ENCODE results near the gene MLX.

Gene MLX, protein sequence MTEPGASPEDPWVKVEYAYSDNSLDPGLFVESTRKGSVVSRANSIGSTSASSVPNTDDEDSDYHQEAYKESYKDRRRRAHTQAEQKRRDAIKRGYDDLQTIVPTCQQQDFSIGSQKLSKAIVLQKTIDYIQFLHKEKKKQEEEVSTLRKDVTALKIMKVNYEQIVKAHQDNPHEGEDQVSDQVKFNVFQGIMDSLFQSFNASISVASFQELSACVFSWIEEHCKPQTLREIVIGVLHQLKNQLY

DNA sequence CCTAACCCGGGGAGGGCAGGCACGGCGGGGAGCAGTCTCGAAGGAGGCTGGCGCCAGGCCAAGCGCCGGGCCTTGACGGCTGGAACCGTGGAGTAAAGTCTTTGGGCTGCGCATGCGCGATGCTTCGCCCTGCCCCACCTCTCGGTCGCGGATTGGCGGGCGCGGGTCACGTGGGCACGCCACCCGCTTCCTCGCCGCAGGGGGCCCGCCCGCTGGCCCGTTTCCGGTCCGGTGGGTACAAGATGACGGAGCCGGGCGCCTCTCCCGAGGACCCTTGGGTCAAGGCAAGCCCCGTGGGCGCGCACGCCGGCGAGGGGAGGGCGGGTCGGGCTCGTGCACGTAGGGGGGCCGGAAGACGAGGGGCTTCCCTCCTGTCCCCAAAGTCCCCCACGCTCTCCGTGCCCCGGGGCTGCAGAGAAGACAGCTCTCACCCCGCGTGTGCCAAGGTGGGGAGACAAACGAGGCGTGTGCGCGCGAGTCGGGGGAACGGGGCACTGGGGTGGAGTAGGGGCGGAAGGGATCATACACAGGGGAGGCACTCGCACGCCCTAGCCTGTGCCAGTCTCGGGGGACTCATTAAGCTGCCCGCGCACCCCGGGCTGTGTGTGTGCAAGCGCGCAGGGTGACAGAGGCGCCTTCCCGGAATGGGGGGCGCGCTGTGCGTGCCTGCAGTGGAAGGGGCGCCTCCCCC, at the start of gene MLX:
Gene MLX, plus strand, starts transcription at position 218 of the 691 bp plus-strand sequence. Its CDS starts 25 bp downstream, at position 243.
- DNase-seq = peak; percentile 72

DNA sequence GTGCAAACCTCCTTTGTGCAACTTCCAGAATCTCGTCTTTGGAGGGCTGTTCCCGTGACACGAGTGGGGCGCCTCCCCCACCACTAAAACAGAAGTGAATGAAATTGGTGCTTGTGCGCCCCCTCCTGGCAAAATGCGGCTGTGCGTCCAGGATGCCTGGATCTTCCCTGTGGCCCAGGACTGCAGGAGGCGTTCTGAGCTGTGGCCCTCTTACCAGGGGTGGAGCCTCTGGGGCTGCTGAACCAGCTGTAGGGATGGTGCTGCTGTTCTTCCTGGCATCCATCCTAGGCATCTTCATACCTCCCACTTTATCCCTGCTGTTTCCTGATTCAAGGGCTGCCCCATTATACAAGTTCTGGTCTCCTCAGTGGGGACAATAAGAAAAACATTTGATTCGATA, 49.4 kb upstream of the MLX start:
- peak; percentile 29 for DNase-seq

DNA sequence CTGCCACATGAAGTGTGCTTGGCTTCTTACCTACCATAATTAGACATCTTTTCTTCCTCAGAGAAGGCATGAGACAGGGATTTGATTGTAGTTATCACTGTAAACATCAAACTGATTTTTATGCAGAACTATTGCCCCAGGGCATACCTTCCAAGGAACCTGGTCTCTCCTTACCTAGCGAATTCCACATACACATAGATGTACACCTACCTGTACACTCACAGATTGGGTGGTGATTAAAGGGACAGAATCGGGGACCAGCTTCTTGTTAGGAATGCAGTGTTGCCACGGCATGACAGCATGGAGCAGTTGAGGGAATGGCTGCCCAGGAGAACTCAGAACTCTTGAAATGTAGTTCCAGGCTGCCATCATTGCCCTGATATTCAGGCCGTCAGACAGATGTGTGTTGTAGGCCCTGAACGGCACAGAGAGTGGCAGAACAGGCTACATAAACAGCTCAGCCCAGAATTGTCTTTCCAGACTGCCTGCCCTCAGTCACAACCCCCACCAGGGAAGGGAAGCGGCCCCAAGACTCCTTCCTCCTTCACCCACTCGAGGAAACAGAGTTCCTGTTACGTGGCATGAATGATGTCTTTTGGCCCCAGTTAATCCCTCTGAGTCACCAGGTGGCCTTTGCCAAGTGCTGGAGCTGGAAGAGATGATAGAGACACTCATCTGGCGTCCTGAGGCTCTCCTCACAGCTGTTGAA, 48.7 kb upstream of the MLX start:
- no peak for DNase-seq

DNA sequence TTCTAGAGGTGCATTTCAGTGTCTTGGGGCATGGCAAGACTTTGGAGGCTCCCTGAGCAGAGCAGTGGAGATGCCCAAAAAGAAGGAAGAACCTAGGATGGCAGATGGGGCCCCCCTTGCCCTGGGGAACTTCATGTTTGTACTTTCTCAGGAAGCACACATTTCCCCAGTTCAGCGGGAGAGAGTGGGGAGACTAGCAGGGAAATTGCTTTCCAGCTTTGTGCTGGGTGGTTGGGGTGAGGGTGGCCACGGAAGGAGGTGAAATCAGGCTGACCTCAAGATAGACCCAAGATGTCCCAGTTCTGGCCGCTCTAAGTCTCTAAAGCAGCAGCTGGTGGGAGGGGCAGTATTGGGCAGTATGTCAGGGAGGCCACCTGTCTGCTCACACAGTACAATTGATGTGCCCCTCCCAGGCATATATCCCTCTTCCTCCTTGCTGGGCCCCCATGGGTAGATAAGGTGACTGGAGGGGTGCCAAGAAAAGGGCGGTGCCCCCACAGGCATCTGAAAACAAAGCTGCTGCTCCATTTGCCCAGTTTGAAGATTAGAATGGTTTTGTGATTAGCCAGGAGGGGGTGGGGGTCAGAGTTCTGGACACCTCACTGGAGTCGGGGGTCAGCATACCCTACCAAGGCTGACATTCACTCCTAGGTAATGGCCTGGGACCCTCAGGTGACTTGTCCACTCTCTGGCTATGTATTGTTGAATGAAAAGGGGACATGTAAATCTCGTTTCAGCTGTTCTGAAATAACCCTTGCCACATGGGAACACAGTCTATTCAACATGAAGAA, 48.0 kb upstream of the MLX start:
- no peak for DNase-seq

DNA sequence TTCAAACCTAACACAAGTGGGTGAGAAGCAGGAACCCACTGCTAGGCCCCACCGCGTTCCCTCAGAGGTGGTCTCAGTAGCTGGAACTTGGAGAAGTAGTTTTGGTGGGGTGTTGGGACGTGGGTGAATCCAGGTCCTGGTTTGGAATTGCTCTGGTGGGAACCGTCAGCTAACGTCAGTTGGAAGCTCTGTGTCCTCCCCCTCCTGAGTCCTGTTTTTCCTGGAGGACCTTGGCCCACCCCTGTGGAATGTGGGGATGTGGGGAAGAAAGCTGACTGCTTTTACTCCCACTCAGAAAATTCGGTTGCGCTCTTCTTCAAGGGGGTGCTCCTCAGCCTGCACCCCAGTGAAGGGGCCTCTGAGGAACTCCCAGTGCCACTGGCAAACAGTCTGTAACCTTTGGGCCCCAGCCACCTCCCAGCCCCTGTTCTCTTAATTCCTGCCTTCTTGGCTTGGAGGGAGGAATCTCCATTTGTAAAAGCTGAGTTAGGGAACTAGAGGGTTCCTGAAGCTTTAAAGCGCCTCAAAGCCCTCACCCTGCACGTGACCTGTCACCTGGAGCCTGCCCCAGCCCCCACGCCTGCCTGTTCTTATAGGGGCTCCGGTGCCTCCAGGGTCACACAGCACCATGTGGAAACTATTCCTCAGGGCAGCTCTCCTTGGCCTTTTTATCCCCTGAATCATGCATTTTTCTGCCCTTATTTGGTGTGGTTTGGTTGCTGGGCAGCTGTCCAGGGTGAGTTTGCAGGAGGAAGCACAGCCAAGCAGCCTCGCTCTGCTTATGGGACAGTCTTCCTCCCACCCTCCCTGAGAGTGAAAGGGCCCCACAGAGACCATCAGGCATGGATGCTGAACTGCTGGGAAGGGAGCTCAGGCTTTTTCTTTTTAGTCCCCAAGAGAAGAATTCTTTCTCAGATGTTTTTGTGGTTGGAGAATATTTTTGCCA, 47.1 kb upstream of the MLX start:
- no peak for DNase-seq

DNA sequence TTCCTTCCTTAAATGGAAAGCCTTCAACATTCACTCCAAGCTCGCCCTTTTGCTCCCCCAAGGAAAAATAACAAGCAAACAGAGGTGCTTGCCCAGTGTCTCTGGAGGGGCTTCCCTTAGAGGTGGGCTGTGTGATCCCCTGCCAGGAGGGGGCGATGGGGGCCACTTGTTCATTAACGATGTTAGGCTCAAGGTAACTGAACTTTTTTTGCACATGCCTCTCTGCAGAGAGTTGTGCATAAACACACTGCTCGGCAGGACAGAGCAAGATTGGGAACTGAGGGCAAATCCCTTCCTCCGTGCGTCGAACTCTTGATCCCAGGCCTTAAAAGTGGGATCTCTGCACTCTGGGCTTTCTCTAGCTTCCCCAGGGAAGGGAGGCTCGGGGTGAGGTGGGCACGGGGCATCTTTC, 46.4 kb upstream of the MLX start:
- no peak for DNase-seq

DNA sequence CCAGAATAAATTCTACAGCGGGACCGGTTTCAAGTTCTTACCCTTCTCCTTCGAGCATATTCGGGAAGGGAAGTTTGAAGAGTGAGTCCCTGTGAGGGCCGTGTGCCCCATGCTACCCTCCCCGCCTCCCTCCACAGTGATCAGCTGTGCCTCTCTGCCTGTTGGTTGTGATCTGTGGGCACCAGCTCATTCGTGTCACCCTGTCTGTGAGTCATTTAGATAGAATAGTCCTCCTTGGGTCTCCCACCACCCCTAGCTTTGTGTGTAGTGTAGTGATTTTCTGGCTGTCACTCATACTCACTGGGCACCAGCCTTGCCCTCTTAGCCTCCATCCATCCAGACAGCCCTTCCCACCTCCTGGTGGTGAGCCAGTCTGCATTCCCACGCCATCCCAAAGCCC, 45.9 kb upstream of the MLX start:
- DNase-seq = no peak

DNA sequence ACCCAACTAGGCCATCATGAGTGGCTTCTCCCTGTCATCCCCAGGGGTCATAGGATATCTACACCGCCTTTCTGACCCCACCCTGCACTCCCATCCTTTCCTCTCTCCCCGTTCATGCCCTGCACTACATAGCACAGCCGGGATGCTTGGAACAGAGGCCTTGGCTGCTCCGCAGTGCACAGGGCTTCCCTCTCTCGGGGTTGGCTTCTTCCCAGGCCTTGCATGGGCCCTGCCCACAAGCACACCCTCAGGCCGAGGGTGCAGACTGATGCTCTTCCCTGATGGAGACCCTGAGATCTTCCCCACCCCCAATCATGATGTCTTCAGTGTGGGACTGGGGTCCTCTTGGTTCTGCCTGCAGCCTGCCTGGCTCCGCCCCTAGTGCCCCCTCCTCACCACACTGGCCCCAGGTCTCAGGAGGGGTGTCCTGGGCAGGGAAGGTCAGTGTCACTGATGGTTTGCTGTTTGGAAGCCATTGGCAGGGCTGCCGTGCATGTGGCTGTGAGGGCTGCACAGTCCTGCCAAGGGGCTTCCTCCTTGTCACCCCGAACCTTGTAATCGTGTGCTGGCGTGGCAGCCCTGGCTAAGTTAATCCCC, 45.1 kb upstream of the MLX start:
- DNase-seq = no peak

DNA sequence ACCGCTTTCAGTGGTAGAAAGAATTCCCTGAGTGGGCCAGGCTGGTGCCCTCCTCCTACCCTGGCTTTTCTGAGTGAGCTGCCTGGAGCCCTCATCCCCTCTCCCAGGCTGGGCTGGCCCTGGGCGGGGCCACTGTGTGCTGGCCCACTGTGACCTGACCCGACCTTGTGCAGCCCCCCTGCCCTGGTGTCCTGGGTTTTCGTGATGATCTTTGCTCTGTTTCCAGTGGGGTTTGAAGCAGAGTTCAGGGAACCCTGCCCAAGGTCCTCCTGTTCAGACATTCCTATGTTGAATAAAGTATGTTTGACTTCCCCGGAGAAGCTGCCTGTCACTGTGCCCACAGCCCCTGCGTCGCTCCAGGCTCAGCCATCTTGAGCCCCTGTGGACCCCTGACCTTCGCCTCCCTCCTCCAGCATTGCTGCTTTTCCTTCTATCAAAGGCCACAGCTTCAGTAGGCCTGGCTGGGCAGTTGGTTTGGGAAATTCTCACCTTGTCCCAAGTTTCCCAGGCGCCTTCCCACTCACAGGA, 44.6 kb upstream of the MLX start:
- DNase-seq = no peak

DNA sequence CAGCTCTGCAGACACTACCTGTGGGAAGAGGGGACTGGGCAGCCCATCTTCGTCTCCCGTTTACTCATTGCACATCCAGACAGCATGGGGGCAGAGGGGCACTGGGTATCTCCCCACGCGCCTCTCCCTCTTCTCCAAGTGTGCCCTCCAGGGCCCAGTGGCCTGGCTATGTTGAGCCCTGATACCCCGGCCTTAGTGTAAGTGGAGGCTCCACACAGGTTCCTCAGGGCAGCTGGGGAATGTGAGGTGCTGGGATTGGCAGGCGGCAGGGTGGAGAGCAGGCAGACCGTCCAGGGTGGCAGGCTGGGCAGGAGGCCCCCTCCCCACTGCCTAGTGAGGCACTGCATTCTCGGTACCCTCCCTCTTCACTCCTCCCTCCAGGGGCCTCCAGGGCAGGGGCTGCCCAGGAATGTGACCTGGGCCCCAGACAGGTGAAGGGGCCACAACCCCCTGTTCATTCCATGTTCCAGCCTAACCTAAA, 44.1 kb upstream of the MLX start:
- no peak for DNase-seq

DNA sequence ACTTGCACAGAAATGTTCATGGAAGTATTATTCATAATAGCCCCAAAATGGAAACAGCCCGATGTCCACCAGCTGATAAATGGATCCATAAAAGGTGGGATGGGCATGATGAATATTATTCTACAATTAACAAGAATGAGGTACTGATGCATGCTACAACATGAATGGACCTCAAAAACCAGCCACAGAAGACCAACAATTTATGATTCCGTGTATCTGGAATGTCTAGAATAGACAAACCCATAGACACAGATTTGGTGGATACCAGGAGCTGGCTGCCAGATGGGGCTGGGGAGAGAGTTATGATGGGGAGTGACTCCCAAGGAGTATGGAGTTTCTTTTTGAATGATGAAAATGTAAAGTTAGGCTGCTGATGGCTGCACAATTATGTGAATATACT, 41.7 kb upstream of the MLX start:
- no peak for DNase-seq

DNA sequence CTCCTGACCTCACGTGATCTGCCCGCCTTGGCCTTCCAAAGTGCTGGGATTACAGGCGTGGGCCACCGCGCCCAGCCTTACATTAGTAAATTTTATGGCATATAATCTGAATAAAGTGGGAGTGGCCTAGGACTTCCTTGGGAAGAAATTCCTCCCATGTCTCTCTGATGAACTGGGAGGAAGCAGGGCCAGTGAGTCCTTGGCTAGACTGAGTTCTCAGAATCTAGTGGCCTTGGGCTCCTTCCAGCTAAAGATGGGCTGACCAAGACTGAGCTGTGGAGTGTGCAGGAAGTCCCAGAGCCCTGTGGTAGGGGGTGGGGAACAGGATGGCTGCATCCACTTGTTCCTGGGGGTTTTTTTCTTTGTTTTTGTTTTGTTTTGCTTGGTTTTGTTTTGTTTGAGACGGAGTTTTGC, 40.9 kb upstream of the MLX start:
- no peak for DNase-seq

DNA sequence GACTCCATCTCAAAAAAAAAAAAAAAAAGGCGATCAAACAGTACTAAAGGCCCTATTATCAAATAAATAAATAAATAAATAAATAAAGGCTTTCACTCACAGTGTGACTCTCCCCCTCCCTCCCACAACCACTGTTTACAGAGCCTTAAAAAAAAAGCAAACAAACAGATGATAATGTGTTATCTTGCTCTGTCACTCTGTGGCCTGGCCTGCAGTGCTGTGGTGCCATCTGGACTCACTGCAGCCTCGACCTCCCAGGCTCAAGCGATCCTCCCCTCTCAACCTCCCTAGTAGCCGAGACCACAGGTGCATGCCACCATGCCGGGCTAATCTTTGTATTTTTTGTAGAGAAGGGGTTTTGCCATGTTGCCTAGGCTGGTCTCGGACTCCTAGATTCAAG, 39.0 kb upstream of the MLX start:
- no peak for DNase-seq

DNA sequence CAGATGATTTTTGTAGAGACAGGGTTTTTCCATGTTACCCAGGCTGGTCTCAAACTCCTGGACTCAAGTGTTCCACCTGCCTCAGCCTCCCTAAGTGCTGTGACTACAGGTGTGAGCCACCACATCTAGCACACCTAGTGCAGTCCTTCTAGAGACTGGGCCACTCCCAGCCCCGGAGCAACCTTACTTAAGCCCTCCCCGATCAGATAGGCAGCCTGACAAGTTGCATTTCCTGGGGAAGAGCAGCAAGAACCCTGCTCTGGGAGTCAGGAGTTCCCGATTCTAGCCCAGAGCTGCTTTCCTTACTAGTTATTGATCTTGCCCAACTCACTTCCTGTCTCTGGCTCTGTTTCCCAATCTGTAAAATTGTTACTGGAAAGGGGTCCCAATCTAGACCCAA, 37.8 kb upstream of the MLX start:
- no peak for DNase-seq

DNA sequence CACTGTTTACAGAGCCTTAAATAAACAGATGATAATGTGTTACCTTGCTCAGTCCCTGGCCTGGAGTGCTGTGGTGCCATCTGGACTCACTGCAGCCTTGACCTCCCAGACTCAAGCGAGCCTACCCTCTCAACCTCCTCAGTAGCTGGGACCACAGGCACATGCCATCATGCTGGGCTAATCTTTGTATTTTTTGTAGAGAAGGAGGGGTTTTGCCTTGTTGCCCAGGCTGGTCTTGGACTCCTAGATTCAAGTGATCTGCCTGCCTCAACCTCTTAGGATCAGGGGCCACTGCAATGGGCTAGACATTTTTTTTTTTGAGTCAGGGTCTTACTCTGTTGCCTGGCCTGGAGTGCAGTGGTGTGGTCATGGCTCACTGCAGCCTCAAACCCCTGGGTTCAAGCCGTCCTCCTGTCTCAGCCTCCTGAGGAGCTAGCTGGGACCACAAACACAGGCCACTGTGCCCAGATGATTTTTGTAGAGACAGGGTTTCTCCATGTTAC, 35.9 kb upstream of the MLX start:
- peak; percentile 44 for DNase-seq

DNA sequence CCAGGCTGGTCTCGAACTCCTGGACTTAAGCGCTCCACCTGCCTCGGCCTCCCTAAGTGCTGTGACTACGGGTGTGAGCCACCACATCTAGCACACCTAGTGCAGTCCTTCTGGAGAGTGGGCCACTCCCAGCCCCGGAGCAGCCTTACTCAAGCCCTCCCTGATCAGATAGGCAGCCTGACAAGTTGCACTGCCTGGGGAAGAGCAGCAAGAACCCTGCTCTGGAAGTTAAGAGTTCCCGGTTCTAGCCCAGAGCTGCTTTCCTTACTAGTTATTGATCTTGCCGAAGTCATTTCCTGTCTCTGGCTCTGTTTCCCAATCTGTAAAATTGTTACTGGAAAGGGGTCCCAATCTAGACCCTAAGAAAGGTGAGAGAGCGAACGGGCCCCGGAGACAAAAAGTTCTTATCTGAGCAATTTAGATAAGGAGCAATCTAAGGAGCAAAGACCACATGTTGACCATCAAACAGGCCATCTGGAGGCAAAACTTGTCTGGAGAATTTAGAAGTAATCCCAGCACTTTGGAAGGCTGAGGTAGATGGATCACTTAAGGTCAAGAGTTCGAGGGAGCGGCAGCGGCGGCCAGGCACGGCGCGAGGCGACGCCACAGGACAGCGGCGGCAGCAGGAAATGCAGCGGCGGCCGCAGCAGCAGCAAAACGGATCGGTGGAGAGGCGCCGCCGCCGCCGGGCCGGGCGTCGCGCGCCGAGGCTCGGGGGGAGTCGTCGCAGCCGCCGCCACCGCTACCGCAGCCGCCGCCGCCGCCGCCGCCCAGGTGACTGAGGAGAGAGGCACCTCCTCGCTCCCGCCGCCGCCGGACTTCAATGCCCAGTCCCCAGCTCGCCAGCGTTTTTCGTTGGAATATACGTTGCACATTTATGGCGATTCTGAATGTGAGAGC, 35.2 kb upstream of the MLX start:
- peak; percentile 24 for DNase-seq

DNA sequence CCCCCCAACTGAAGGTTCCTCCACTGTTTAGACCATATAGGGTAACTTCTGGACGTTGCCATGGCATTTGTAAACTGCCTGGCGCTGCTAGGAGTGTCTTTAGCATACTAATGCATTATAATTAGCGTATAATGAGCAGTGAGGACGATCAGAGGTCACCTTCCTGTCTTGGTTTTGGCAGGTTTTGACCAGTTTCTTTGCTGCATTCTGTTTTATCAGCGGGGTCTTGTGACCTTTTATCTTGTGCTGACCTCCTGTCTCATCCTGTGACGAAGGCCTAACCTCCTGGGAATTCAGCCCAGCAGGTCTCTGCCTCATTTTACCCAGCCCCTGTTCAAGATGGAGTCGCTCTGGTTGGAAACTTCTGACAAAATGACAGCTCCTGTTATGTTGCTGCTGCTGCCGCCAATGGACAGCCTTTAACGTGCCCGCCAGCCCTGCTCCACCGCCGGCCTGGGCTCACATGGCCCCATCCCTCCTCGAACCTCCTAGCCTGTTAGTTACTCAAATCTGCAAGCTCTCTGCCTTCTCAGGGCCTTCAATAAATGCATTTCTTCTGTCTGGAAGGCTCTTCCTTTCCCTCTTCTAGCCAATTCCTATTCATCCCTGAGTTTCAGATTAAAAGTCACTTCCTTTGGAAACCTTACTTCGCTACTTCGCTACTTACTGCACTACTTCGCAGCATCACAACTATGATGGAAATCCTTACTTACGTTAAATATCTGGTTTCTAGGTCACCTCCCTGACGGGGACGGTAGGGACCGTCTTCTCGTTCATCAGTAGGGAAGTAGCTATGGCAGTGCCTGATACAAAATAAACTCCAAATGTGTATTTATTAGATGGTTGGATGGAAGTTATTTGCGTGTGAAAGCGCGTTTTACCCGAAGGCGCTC, 31.5 kb upstream of the MLX start:
- no peak for DNase-seq

DNA sequence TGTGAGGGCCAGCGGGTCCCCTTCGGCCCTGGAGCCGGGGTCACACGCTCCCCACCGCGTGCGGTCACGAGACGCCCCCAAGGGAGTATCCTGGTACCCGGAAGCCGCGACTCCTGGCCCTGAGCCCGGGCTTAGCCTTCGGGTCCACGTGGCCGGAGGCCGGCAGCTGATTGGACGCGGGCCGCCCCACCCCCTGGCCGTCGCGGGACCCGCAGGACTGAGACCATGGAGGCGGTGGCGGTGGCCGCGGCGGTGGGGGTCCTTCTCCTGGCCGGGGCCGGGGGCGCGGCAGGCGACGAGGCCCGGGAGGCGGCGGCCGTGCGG, 30.9 kb upstream of the MLX start, which contains the start of gene NAGLU:
Gene NAGLU, plus strand, starts transcription at position 194 of the 324 bp plus-strand sequence. Its CDS starts 32 bp downstream, at position 226.
- peak; percentile 68 for DNase-seq

Measured in DMS153 (cell line).